ENCODE data around the gene SLC66A2.
A peak's percentile ranks its signal among the peaks of the same experiment; 100 is the strongest.

The SLC66A2 gene

DNA sequence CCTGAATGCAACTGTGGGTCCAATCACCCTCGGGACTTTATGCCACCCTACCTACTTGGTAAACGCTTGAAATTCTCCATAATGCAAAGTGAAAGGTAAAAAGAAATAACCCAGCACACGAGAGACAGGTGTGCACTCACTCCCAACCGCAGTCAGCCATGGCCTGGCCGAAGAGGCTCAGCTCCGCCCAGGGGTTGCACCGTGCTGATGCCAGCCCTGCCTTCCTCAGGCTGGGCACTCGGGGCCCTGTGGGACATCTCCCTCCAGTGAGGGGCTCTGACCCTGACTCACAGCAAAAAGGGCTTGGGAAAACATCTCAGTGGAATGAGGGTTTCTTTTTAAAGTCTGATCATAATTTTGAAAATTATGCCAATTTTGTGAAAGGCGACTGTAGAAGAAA is 13.3 kb downstream of the SLC66A2 start:
- no peak for DNase-seq

DNA sequence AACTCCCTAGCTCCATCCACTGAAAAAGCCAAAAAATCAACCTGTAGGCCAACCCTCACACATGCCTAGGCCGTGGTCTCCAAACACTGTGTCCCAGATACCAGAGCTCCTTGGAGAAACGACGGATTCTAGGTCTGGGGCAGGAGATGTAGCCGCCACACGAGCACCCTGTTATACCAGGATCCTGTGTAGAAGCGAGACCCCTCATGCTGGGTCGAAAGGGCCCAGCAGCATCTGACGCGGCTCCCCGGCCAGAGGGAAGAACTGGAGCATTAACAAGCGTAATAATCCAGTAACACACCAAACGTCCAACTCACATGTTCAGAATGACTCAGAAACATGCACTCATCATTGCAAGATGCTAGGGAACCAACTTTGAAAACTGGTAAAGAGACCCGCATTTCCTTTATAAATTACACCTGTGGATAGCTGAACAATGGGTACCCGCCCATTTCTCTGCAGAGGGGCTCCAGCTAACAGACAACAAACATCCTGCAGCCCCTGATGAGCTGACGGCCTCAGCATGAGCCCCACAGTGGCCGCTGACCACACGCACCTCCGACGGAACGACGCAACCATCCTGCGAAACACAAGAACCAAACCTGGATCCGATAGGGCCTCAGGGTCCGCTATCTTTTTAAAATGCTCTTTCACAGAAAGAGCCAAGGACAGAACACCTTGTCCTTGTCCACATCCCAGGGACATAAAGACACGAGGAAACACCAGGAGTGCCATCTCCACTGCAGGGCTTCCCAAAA is 14.2 kb downstream of the SLC66A2 start:
- DNase-seq = no peak

DNA sequence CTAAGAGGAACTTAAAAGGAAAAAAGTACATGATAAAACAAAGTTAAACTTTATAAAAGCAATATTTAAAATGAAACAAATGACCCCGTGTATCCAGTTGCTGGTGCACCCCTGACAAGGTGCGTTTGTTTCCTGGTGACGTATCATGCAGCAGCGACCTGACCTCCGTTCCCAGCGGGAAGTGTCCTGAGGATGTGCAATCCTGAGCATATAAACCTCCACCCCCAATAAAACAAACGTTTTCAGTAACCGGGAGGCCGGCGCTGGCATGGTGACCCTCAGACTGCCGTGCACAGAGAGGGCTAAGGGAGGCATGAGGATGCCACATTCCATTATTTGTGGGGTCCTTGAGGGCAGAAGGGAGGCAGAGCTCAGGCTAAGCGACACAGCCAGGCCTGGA is 14.8 kb downstream of the SLC66A2 start:
- DNase-seq = no peak

DNA sequence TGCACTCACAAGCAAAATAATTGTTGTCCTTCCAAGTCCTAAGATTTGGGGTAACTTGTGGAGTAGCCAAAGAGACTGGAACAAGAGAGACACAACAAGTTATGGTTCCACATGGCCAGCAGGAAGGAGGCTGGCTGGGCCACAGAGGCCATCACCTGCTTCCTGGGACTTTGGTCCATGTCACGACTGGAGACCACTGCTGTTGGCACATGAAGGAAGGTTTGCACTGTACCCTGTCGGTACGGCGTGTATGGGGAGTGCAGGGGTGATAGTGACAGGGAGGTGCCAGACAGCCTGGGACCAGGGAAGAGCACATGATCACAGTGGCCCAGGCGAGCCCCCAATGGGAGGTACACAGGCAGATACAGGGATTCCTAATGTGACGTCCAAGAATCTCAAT is 15.5 kb downstream of the SLC66A2 start:
- DNase-seq = no peak

DNA sequence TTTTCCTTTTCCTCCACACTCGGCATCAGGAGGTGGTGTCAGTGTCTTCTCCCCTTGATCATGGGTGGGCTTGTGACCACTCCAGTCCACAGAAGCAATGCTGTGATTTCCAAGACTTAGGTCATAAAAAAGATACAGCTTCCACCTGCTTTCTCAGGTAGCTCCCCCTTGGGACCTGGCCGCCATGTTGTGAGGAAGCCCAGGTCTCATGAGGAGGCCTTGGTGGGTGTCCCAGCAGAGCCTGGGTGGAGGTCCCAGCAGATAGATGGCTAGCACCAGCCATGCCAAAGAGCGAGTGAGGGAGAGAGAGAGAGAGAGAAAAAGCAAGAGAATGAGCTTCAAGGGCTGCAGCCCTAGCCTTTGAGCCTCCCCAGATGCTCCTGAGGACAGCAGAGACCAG is 16.0 kb downstream of the SLC66A2 start:
- no peak for DNase-seq

DNA sequence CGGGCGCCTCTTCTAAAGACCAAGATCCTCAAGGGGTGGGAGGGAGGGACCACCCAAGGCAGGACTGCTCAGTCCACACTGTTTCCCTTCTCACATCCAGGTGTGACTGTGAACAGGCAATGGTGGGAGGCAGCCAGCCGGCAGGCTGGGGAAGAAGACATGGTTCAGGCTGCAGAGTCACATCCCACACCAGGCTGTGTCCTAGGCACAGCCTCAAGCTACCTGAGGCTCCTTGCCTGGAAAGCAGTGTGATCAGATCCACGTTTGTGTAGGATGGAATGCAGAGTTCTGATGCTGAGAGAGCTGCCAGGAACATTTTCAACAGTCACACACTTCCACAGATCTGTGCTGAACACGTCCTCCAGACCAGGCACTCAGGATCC is 16.4 kb downstream of the SLC66A2 start:
- no peak for DNase-seq

DNA sequence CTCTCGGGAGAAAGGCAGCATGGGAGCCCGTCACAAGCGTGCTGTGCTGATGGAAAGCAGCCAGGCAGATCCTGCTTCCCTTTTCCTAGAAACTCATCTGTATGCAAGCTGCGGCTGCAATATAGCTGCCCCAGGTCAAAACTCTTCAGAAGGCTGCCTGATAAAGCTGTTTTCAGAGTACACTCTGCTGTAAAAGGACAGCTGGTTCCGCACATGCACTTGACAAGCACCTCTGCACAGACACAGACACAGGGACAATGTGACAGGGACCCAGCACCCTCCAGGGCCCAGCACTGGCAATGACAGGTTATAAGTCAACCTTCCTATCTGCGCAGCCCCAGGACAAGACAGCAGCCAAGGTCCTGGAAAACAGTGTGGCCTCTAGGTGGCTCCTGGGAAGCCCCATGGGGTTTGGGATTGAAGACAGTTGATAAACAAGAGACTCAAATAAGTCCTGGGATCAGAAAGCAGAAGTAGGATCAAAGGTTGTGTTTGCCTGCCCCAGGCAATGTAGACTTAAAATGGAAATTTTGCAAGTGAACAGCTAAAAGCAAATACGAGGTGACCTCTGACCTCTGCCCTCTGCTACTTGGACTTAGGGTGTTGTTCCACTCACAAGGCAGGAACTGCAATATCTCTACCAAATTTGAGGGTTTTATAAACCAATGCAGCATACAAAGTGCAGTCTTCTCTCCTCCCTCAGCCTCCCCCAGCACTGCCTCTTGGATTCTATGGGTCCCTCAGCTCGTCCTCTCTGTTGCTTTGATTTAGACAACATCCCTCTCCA is 16.9 kb downstream of the SLC66A2 start:
- DNase-seq = peak in 1 of 56 donors; percentile 12

DNA sequence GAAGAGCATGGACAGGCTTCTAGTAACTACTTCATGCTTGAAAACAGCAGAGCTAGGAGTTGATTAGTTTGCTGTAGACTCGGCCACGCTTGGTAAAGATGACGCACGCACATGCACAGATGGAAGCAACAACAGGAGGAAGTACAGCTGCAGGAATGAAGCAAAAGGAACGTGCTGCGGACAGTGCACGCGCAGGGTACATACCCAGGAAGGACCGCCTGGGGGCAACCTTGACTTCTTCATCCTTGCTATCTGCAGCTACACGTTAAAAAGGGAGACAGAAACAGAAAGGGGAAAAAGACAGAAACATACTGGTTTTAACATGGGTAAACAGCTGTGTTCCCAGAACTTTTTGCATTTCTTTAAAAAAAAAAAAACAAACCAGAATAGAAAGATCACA is 17.7 kb downstream of the SLC66A2 start:
- no peak for DNase-seq

DNA sequence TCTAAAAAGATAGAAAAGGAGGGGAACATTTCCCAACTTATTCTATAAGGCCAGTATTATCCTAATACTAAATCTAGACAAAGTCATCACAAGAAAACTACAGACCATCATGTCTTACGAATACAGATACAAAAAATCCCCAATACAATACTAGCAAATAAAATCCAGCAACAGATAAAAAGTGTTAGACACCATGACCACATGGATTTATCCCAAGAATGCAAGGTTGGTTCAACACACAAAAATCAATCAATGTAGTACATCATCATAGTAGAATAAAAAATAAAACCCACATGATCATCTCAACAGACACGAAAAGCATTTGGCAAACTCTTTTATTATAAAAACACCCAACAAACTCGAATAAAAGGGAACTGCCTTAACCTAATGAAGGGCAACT is 18.5 kb downstream of the SLC66A2 start:
- DNase-seq = no peak

DNA sequence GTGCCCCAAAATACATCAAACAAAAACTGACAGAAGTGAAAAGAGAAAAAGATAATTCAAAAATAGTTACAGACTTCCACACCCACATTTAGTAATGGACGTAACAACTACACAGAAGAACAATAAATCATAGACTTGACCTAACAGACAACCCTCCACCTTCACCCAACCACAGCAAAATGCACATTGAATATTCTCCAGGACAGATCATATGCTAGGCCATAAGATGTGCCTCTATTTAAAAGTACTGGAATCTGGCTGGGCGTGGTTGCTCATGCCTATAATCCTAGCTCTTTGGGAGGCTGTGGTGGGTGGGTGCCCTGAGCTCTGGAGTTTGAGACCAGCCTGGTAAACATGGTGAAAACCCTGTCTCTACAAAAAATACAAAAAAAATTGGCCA is 20.0 kb downstream of the SLC66A2 start:
- DNase-seq = no peak

DNA sequence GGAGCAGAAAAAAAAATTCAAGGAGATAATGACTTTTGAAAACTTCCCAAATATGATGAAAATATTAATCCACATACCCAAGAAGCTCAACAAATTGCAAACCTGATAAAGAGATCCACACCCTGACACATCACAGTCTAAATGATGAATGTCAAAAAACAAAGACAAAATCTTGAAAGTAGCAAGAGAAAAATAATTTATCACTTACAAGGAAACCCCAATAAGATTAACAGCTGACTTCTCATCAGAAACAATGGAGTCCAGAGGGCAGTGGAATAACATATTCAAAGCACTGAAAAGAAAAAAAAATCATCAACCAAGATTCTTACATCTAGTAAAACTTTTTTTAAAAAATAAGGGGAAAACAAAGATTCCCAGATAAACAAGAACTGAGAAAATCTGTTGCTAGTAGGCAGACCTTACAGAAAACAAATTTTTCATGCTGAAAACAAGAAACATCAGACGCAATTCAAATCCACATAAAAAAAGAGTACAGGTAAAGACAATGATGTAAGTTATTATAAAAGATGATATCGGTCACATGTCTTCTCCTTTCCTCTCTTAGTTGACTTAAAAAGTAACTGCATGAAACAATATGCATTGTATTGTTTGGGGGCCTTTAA is 21.3 kb downstream of the SLC66A2 start:
- no peak for DNase-seq

DNA sequence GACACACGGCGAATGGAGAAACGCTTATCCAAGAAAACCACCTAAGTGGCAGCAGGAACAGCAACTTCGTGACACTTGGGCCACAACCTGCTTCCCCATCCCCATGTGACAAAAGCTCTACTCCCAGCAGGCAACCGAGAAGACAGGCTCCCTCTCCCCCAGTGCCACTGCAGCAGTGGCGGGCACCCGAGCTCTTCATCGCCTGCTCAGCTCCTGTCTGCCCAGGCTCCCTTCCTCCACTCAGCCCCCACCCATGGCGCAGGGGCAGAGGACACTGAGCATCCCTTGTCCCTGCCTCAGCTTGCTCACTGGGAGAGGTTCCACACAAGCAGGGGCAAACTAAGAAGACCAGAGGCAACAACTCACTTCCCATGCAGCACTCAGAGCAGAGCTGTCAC is 22.9 kb downstream of the SLC66A2 start:
- no peak for DNase-seq

DNA sequence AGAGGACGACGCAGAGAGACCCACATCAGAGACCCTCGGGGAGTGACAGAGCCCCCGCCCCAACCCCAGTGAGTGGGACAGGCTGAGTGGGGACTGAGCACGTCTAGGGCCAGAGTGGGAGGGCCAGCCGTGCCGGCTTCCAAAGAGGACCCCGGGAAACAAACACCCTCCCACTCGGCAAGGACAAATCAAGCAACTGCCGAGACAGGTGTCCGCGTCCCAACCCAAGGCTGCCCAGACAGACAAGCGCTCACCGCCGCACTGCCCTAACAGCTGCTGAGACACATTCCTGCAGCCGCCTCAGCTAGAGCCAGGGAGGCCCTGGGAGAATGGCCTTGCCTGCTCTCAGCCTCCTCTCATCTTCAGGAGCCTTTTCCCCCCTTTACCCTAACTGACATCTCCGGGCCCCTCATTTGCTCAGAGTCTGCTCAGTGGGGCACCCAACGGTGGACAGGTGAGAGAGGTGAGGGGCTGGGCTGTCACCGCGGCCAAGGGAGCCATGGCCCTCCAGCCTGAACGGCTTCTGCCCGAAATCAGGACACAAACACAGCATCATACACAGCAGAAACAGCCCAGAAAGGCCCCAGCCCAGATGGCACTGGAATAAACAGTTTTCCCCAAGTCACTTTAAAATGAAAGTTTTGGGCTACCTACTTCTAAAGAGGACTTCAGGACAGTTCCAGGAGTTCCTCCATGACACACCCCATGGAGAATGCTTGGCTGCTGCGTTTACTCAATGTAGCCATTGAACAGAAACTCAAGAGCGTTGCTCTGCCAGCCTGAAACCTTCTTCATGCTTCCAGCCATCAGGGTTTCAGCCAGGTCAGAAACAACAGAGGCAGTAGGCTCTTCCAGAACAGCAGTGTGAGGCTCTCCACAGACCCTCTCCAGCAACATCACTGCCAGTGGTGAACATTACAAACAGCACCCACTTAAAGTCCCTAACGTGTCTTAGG is 23.6 kb downstream of the SLC66A2 start:
- no peak for DNase-seq

DNA sequence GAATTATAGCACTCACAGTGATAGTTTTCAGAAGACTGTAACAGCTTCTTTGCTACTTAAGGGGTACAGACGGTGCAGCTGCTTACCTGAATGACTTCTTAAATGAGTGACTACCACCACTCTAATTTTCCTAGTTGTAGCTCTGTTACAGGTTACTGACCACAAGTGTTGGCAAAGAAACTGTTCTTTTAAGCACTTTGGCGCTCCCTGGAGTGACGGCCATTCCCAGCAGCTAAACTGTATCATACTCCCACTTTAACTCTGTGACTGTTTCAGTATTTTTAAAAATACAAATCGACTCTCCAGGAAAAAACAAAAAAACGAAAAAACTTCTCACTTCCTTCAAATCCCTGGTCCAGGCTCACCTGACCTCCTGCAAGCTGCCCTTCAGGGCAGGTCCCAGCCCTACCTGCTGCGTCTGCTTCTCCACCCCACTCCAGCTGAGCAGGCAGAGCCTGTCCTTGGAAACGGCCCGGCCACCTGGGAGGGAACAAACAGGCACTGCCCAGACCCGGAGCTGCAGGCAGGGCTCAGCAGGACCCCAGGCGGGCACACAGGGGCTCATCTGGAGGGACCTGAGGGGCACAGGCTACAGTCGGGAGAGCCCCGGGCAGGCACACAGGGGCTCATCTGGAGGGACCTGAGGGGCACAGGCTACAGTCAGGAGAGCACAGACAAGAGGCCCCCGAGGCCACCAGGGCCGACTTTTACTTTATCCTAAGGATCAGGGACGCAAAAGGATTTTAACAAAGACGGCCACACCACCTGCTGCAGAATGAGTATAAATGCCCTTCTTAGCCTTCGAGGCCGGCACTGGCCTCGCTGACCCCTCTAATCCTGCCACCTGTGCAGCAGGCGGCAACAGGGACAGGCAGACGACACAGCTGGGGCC is 24.5 kb downstream of the SLC66A2 start:
- DNase-seq = no peak

DNA sequence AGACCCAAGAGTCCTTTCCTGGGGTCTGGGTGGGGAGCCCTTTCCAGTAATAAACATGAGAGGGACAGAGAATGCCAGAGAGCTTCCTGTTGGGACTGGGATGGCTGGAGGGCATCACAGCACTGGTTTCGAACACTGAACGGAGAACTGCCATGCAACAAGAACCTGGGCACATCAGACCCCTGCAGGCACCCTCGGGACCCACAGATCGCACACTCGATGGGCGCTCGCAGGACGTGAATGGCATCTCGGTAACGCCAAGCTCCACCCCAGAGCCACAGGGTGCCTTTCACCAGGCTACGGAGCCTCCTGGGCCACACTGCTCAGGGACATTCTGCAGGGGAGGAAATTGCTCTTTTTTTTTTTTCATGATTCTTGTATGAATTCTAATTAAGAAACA is 25.1 kb downstream of the SLC66A2 start:
- DNase-seq = no peak

DNA sequence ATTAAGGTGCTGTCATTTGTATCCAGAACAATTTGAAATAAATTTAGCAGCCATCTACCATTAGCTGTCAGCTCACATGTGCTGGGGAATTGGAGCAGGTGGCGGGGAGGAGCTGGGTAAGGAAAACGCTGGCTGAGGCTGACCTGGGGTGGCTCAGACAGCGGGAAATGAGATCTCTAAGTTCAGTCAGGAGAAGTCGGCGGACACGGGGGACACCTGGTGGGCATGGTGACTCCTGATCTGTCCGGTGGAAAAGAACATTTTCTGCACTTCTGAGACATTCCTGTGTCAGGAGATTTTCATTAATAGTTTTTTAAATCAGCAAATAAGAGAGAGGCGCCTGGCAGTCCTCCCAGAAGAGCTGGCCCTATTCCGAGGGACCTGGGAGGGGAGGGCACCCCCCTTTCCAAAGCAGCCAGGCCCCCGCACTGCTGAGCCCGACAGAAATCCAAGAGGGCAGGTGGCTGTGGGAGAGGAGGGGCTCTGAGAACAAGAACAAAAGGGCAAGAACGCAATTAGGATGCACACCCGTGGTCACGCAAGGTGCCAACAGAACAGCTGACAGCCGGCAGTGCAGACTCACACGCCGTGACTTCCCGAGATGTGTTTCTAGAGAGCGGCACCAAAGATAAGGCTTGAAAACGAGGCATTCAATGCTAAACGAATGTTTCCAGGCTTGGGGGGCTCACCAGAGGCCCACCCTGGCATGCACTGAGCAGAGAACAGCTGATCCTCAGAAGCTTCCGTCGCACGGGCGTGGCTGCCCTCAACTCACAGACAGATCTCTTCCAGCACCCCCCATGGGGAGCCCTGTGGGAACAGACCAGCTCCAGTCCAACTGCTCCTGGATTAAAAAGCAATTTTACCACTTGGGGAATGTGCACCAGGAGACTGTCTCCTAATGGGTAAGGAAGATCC is 26.4 kb downstream of the SLC66A2 start:
- peak in 22 of 56 donors; percentile 18 to 63 (median 46) for DNase-seq

DNA sequence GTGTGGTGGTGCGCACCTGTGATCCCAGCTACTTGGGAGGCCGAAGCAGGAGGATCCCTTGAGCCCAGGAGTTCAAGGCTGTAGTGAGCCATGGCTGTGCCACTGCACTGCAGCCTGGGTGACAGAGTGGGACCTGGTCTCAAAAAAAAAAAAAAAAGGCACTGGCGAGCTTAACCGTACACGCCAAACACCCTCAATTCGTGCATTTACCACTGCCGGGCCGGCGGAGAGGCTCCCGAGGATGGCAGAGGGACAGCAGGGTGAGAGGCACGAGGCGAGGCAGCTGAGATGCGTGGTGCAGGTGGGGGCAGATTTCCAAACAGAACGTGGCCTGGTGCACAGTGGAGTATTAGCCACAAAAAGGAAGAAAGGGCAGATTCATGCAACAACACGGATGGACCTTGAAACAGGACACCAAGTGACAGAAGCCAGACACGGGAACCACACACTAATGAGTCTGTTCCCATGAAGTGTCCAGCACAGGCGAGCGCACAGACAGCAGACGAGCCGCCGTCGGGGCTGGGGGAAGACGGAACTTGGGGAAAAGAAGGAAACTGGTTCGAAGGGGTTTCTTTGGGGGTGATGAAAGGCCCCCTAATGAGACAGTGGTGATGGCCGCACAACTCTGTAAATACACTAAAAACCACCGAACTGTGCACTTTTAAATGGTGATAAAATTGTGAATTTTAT is 27.4 kb downstream of the SLC66A2 start:
- no peak for DNase-seq

DNA sequence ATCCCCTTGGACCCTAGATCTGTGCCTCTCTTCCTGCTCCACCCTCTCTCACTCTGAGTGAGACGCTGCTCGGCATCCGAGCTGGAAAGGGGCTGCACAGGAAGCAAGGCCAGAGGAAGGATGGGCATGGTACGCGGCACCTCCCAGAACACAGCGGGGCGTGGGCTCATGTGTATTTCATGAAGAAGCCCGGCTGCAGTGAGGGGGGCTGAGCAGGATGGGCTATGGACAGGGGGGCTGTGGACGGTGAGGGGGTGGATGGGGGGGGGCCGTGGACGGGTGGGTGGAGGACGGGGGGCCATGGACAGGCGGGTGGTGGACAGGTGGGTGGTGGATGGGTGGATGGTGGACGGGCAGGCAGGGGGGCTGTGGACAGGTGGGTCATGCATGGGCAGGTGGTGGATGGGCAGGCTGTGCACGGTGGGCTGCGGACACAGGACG is 28.5 kb downstream of the SLC66A2 start:
- DNase-seq = no peak
